PFSK-1 (cell line): ENCODE measurements around the gene HAT1.

Source experiments
- FOXP2 ChIP-seq: optimal IDR thresholded peaks from 2 replicates; pipeline ENCODE3; 2011; ENCODE audit warnings: borderline replicate concordance, control low read depth, inconsistent platforms; ENCODE audit not compliant: insufficient read depth; ENCODE audit errors: extremely low read length, extremely low read depth
- POLR2AphosphoS5 ChIP-seq: IDR thresholded peaks from 2 replicates; pipeline ENCODE4 v1.6.1; 2012; ENCODE audit warnings: low read depth, mild to moderate bottlenecking, control low read depth, low read length, moderate library complexity
- REST ChIP-seq, 2 experiments: IDR thresholded peaks; 2 replicates each; pipeline versions ENCODE4 v1.6.1 to v1.8.0; 2011 to 2012; ENCODE audit warnings: low read depth in 2 of 2, low read length in 2 of 2, control low read depth in 1 of 2, inconsistent platforms in 1 of 2, mild to moderate bottlenecking in 1 of 2, moderate library complexity in 1 of 2; ENCODE audit not compliant: insufficient read depth in 1 of 2
- SIN3A ChIP-seq: IDR thresholded peaks from 2 replicates; pipeline ENCODE4 v1.6.1; 2012; ENCODE audit warnings: mild to moderate bottlenecking, low read length, moderate library complexity, borderline replicate concordance; ENCODE audit not compliant: insufficient read depth
- TAF1 ChIP-seq: IDR thresholded peaks from 2 replicates; pipeline ENCODE4 v1.6.1; 2012; ENCODE audit warnings: low read length, control low read depth, borderline replicate concordance; ENCODE audit not compliant: insufficient read depth

The HAT1 gene

GRCh38 chr2:171959998-171960397, 37.7 kb downstream of the HAT1 start:
- no peak for TF ChIP-seq FOXP2
- no peak for TF ChIP-seq SIN3A
- TF ChIP-seq POLR2AphosphoS5: no peak
- no peak for TF ChIP-seq REST (IDR thresholded peaks at IDR 0.05; ENCODE audit: insufficient read depth in 1 of 2, low read depth in 2 of 2, low read length in 2 of 2)
- TF ChIP-seq TAF1: no peak

DNA sequence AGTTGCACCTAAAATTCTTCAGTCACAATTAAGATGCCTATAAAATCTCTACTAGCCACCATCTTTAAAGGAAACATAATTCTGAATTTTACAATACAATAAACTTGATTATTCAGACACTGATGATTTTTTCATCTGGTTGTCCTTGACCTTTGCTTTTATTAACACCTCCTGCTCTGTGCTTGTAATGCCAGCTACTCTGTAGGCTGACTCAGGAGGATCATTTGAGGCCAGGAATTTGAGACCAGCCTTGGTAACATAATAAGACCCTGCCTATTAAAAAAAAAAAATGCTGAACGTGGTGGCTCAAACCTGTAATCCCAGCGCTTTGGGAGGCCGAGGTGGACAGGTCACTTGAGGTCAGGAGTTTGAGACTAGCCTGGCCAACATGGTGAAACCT, 38.3 kb downstream of the HAT1 start:
- no peak for TF ChIP-seq REST (IDR thresholded peaks at IDR 0.05; ENCODE audit: insufficient read depth in 1 of 2, low read depth in 2 of 2, low read length in 2 of 2)
- TF ChIP-seq SIN3A: no peak
- no peak for TF ChIP-seq TAF1

DNA sequence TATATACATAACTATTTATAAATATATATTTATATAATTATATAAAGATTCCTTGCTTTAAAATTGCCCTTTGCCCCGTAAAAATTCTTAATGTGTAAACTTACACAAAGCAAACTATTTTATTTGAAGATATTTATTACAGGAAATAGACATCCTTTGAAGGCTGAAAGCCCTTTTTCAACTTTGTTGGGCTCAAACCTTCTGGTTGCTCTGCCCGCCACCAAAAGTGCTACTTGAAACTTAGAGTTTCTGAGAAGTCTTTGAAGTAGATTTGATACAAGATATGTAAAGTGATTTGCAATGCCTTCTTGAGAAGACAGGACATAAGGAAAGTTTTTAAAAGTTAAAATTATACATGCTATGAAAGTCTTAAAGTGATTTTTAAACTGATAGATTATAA, 40.9 kb downstream of the HAT1 start:
- TF ChIP-seq FOXP2 (no peak), SIN3A (no peak), REST (IDR thresholded peaks at IDR 0.05; ENCODE audit: insufficient read depth in 1 of 2, low read depth in 2 of 2, low read length in 2 of 2) (no peak), POLR2AphosphoS5 (no peak), TAF1 (no peak)

DNA sequence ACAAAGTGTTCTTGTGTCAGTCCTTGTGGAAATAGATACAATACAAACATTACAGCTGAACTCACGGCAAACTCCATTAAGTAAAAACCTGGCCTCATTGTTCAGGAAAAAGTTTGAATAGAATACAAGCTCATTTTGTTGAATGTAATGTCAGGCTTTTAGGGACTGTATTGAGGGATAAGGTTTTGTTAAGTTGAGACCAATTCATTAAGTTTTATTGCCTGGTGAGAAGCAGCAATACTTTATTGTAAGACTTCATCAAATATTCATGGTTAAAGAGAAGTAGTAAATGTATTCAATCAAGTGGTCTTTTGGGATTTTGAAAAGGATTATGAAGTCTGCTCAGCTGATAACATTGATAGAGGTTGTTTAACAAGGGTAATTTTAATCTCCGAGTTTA, 42.0 kb downstream of the HAT1 start:
- no peak for TF ChIP-seq FOXP2
- no peak for TF ChIP-seq REST (IDR thresholded peaks at IDR 0.05; ENCODE audit: insufficient read depth in 1 of 2, low read depth in 2 of 2, low read length in 2 of 2)
- no peak for TF ChIP-seq SIN3A
- TF ChIP-seq TAF1: no peak
- no peak for TF ChIP-seq POLR2AphosphoS5

DNA sequence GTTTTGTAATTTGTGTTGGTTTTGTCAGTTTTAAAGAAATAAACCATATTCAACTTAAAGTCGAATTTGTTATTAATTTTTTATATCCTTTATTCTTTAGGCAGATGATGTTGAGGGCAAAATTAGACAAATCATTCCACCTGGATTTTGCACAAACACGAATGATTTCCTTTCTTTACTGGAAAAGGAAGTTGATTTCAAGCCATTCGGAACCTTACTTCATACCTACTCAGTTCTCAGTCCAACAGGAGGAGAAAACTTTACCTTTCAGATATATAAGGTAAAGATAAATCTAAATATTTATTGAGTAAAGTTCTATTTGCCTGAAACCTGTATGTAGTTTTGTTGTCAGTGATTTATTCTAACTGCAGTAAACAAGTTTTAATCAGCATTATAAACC, 43.0 kb downstream of the HAT1 start:
- no peak for TF ChIP-seq TAF1
- TF ChIP-seq POLR2AphosphoS5: no peak
- TF ChIP-seq REST (IDR thresholded peaks at IDR 0.05; ENCODE audit: insufficient read depth in 1 of 2, low read depth in 2 of 2, low read length in 2 of 2): no peak
- TF ChIP-seq SIN3A: no peak
- TF ChIP-seq FOXP2: no peak
